Activated naive CD8-positive, alpha-beta T cell treated with anti-CD3 and anti-CD28 coated beads, Interleukin-2, amount 50 U/mL, for 16 hours (primary cell): Measurements from ENCODE around the gene COQ10A.
A peak's percentile ranks its signal among the peaks of the same experiment; 100 is the strongest.

ENCODE experiments used
- DNase-seq: peaks from one replicate; pipeline ENCODE4 v3.0.0-alpha.2; 2020; ENCODE audit warnings: low read depth, low spot score

Gene COQ10A

GRCh38 chr12:56315622-56316473 is 49.1 kb downstream of the COQ10A start, which contains the start of gene CNPY2:
Gene CNPY2 (minus strand): TSS chr12:56315988. CDS start chr12:56315217, 771 bp downstream.
- DNase-seq = peak; percentile 88

- no peak for DNase-seq
Observed at GRCh38 chr12:56317675-56318074, 50.9 kb downstream of the COQ10A start.
